Measurements from ENCODE around the gene KRT3.
"Not testable (repeated sequence)": the region's sequence is repeated elsewhere in the genome, so short reads cannot be mapped to it uniquely, and the experiment has no call there.

KRT3 gene

DNA sequence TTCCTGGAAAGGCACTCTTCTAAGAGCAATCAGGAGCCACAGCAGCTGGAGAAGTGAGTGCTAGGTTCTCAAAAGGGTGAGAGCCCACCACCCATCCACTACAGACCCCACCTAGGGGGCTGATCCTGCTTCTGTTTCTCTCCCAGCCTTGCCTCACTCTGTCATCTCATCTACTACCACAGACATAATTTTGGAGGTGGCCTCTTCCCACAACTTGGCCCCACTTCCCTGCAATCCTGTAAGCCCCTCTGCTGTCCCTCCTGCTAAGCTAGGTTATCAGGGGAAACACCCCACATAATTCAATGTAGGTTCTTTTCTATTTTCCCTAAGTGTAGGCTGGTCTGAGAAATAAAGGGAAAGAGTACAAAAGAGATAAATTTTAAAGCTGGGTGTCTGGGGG lies 35.3 kb downstream of the KRT3 start:
- no peak for DNase-seq (ENCODE audit: low read depth in 2 of 2)

DNA sequence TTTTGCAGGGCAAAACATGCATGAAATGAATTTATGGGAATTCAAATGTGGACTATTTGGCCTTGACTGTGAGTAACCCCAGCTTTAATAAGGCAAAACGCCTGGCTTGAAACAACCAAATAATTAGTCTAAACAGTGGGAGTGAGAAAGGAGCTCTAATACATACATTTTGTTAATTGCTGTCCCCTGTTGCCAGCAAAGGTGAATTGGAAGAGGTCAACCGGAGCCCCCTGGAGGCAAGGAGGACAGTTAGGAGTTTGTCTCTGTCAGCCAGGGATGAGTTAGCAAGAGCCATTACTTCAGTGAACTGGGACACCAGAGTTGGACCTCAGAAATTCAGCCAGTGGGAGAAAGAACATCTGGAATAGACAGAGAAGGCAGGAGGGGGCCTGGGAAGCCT lies 36.2 kb downstream of the KRT3 start:
- DNase-seq (ENCODE audit: low read depth in 2 of 2): no peak

DNA sequence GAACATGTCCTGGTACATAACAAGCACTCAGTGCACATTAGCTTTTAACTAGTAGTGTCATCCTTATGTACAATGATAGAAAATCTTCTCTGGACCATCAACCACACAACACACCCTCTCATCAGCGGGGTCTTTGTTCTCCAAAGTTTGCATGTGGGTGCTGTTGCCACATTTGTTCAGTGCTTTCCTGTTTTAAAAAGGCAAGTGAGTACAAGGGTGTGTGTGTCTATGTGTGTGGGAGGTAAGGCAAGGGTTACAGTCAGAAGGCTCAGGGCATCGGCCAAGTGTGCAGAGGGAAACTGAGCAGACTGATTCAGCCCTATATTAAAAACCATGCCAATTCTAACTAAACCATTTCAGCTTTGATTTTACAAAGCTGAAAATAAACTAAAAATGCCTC lies 36.7 kb downstream of the KRT3 start:
- no peak for DNase-seq (ENCODE audit: low read depth in 2 of 2)

DNA sequence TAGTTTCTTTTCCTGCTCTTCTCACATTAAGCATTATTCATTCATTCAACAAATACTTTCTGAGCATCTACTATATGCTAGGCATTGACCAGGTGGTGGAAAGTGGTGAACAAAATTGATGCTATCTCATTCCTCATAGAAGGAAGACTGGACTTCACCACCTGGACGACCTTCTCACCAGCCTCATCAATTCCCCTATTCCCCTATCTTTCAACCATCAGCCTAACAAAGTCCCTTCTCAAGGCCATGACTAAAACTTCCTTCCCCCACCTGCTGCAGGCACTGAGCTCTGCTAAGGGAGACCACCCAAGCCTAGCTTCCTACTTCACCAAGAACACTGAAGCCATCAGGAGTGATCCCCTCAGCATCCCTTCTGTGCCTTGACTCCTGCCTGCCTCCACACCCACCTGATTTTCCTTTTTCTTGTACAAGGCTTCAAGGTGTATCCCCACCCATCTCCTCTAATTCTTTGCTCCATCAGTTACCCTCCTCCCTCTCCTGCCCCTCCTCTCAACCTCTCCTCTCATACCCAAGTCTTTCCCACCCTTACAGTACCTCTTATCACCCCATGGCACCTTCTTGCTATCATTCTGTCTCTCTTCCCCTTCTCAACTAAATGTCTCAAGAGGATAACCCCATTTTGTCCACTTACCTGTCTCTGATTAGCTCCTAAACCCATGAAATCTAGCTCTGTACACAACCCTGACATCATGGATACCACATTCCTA lies 38.3 kb downstream of the KRT3 start:
- DNase-seq (ENCODE audit: low read depth in 2 of 2): no peak

DNA sequence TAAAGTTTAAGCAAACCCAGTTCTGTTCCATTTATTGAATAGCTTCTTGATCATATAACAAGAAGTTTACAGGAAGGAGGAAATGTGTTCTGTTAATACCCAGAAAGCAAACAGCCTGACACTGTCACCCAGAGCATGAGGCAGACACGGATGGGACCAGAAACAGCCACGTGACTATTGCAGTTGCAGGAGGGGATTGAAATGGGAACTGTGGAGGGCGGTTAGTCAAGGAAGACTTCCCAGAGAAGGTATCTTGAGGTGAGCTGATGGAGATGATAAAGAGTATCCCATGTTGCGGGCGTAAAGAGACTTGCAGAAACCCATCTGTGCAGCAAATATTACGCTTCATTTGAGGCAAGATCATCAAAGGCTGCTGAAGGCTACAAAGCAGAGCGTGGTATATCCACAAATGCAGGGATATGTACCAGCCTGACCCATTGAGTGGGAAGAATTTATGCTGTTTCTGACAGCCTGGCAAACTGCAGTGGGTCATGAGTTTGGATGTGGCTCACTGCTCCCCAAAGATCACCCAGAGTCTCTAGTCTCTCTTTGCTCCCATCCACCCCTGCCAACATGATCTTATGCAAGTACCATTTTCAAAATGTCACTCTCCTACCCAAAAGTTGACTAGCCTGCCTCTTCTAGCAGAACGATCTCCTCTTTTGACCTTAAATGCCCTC lies 39.5 kb downstream of the KRT3 start:
- no peak for DNase-seq (ENCODE audit: low read depth in 2 of 2)

DNA sequence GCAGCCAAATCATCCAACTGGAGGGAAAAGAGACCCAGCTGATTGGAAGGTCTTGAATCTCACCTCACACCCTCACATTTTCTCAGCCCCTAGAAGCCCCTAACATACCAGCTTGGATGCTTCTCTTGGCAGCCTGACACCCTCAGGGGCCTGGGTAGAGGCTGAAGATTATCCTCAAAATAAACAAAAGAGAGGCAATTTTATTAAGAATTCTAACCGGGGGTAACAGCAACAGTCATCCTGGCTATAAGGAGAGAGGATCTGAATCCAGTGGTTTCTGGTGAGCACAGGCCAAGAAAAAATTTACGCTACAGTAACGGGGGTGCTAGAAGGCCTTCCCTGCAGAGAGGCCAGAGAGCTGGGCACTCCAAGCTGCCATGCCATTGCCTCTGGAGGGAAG lies 40.4 kb downstream of the KRT3 start:
- no peak for DNase-seq (ENCODE audit: low read depth in 2 of 2)

DNA sequence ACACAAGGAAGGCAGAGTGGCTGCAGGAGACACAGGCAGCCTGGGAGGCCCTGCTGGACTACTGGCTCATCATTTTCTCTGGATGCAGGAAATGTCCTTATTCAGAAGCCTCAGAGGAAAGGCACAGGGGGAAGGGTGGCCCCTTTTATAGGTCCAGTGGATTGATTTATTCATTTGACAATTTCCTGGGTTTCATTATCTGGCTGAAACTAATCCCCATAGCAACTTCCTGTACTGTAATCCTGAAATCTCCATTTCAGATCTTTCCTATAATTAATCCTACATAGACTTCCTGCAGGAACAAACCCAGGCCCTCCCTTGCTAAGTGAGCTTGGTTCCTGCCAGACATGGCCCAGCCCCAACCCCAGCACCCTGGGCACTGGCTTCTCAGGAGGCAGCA lies 41.8 kb downstream of the KRT3 start:
- no peak for DNase-seq (ENCODE audit: low read depth in 2 of 2)

DNA sequence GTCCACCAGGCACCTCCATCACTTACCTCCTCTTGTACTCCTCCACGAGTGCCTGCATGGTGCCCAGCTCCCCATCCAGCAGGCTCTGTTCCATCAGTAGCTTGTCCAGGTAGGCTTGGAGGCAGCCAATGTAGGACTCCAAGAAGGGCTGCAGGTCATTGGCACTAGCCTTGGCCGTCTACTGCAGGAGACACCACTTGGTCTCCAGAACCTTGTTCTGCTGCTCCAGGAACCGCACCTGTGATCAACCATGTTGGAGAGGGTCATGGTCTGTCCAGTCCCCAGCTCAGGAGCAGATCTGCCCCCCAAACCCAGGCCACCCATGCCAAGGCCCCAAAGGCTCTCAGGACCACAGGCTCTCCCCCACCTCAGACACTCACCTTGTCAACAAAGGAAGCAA lies 42.6 kb downstream of the KRT3 start:
- DNase-seq (ENCODE audit: low read depth in 2 of 2): no peak

DNA sequence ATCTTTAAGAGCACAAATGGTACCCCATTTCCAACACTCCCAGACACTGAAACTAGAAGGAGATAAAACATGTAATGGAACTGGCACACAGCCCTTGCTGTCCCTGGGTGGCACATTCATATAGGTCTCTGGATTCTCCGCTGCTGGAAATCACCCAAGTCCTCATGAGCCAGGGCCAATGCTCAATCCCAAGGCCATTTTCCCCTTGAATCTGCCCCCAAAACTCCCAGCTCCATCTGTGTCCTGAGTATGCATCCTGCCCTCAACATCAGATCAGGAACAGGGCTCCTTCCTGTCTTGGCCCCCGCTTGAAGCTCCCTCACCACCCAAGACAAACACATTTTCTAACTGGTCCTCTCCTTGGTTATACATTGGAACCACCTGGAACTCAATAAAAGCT lies 43.4 kb downstream of the KRT3 start:
- DNase-seq (ENCODE audit: low read depth in 2 of 2): no peak

DNA sequence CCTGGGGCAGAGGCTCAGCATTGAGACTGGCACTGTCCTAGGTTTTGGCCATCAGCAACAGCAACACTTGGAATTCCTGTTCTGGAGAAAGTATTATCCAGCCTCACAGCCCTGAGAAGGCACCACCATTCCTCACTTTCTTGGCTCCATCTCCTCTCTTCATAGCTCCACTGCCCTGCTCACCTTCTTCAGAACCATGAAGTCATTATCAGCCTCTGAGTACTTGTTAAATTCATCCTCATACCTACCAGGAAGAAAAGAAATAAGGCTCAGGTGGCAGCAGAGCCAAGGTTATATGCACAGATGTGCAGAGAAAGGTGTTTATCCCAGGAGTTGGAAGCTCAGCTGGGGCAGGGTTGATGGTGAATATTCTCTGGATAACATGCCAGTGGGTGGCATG lies 44.1 kb downstream of the KRT3 start:
- DNase-seq (ENCODE audit: low read depth in 2 of 2): no peak

DNA sequence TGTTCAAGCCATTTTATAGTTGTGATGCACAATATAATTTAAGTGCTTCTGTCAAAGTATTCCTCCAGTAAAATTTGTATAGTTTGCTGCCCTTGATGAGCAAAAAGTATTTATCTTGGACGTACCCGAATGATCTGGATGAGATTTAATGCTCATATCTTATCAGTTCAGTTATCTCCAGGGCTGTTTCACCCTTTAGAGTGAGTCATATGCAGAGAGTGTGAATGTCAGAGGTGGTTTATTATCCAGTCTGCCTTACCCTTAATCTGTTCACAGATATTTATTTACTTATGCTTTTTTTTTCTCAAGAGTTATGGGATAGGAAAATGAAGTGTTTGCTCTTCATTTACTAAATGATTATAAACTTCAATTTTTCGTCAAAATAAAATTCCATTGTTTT lies 45.4 kb downstream of the KRT3 start:
- DNase-seq (ENCODE audit: low read depth in 2 of 2): not testable (repeated sequence)

DNA sequence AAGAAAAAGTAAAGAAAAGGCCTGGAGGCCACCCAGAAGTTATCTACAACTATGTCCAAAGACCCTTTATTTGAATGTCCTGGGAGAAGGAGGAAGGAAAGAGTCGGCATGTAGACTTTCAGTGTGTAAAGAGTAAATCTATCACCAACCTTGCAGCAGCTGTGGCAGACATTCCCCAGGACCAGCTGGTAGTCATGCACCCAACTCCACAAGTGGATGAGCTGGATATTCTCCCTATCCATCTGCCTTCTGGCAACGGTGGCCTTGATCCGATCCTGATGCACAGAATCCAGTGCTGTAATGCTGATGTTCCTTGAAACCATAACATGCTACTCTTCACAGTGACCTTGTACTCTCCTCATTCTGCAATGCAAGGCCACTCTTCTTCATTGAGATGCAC lies 46.1 kb downstream of the KRT3 start:
- DNase-seq (ENCODE audit: low read depth in 2 of 2): no peak

DNA sequence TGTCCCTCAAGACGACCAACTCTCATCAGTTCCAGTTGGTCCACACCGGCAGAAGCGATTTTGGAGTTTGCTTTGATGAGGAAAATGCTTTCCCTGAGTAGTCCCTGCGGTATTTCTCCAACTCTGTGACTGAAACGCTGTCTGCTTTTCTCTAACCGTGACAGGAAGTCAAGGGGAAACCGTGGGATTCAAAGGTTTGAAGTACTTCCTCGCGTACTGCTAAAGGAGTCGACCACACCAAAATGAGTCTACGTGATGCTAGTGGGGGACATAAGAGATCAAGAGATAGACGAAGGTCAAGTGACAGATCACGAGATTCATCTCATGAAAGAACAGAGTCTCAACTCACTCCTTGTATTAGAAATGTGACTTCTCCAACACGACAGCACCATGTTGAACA lies 47.3 kb downstream of the KRT3 start:
- DNase-seq (ENCODE audit: low read depth in 2 of 2): no peak

DNA sequence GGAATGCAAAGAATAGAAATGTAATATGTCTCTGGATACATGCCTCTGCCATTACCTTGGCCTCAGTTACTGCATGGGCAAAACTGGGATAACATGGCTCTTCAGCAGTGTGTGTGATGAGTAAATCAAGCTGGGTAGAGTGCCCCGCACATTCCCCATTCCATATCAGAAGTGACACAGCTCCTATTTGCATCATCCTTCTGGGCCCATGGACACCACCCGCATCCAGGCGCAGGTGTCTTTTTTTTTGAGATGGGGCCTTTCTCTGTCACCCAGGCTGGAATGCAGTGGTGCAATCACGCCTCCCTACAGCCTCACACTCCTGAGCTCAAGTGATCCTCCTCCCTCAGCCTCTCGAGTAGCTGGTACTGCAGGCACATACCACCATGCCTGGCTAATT lies 50.4 kb downstream of the KRT3 start:
- DNase-seq (ENCODE audit: low read depth in 2 of 2): no peak

DNA sequence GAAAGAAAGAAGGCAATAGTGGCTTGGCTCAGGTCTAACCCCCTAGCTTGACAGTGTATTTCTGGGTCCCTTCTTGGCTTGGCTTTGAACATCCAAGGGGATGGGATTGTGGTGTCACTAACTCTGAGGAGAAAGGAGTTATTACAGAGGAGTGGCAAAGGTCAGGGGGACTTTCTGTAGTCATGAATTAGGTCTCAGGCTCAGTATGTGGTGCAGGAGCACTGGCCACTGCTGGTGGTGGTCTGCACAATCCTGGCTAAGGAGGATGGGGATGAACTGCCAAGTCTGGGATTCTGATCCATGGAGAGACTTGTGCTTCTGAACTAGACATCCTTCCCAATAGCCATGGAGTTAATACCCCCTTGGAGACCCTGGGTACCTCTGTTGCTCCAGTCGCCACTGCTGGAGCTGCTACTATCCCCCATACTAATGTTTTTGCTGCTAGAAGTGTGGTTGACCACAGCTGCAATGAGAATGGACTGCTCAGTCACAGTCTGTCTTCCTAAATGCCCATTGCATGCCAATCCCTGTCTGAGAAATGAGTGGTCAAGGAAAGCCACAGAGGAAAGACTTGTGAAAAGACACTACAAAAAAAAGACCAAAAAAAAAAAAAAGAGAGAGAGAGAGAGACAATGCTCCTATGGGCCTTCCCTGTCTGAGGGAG lies 51.3 kb downstream of the KRT3 start:
- DNase-seq (ENCODE audit: low read depth in 2 of 2): no peak

DNA sequence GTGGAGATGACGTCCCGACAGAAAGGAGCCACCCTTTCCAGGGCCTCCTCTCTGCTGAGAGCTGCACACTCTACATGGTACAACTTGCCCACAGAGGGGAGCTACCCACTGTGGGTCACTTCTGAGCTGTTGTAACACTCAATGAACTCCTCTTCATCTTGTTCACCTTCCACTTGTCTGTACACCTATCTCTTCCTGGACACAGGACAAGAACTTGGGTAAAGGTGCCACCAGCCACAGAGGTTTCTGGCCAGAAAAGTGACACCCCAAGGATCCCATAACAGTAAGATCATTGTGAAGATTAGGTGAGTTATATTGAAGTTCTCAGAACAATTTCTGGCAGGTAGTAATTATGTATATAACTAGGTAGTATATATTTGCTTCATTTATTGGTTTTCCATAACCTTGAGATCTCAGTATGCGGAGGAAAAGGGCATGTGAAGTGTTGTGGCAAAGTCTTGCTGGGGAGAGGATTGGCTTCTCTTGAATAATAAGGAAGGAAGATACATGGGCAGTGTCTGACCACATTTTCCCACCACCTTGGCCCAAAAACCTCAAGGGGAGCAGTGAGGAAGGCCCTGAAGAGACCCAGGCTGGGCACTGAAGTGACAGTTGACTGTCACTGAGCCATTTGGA lies 53.0 kb downstream of the KRT3 start:
- DNase-seq (ENCODE audit: low read depth in 2 of 2): no peak

DNA sequence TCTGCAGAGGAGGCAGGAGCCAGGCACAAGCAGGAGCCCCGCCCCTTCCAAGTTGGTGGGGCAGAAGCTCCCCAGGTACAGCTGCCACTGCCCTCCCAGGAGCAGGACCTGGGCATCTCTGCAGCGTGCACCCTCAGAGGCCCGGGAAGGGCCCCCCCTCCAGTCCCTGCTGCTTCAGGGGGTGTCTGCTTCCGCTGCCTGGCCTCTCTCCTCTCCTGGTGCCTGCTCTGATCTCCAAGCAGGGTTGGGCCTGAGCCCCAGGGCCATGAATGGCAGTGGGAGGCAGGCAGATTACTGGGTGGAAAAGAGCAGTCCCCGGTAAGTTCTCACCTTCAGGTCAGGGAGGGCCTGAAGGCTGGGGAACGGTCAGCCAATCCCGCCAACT lies 53.7 kb downstream of the KRT3 start:
- no peak for DNase-seq (ENCODE audit: low read depth in 2 of 2)

DNA sequence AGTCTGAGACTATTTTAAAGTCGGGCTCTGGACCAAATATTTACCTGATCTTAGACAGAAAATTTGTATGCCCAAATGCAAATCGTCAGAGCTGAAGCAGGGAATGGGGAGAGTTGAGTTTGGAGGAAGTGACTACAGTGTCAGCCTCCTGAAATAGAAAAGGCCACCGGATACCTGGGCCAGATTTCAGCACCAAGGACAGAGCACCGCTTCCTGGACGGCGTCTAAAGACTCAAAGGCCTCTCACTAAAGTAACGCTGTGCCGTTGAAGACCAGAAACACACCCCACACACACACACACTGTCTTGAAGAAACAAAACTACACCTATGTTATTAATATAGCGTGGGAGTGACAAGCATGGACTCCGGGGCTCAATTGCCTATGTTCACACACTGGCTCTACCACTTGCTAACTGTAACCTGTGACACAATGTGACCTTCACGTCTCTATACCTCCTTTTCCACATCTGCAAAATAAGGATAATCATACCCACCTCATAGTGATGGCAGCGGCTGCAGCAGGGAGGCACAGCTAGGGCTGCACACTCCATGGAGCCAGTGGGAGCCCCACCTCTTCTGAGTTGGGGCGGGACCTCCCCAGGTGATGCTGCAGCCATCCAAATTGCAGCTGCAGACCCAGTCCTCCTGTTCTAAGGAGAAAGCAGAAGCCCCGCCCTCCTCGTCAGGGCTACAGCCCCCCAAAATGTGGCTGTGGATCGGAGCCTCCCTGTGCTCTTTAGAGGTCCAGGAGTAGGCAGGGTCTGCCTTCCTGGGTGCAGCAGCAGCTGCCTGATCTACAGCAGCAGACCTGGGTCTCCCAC lies 54.3 kb downstream of the KRT3 start:
- DNase-seq (ENCODE audit: low read depth in 2 of 2): peak; percentile 41 to 49

DNA sequence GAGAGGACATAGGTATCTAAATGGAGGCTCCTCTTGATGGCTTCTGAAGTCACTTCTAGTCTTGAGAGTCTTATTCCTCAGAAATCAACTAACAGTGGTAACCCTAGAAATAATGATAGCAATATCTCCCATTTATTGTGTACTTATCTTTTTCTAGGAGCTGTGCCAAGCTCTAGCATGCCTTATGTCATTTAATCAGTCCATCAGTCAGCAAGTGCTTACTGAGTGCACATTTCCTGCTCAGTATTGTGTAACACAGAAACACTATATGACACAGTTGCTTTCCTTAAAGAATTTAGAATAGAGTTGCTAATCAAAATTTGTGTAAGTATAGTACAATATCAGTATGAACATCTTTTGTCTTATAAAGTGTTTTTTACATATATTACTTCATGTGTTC lies 55.3 kb downstream of the KRT3 start:
- no peak for DNase-seq (ENCODE audit: low read depth in 2 of 2)

DNA sequence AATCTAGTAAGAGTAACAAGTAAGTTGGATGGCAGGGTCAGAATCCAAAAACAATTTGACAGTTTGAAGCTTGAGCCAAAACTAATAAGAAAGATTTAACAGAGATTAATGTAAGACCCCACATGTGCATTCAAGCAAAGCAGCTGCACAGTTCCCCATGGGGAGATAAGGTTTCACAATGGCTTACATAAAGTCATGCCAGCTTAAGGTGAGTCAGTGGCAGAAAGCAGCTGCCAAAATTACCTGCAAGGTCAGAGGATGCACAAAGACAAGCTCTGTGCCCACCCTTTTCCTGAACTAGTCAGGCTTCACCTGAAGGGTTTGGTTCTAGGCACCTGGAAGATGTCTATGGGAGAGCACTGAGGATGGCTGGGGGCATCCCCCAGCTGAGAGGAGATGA lies 56.0 kb downstream of the KRT3 start:
- no peak for DNase-seq (ENCODE audit: low read depth in 2 of 2)

Data from activated CD4-positive, alpha-beta T cell treated with anti-CD3 and anti-CD28 coated beads for 24 hours (primary cell).